NK-92 (cell line): ENCODE data around the gene KCNJ13.
"Not testable (repeated sequence)": the region's sequence is repeated elsewhere in the genome, so short reads cannot be mapped to it uniquely, and the experiment has no call there.

Source experiments
- DNase-seq: peaks from one replicate; lab custom pipeline; 2025; ENCODE audit not compliant: unreplicated experiment; lab: John Stamatoyannopoulos, UW

Gene KCNJ13

DNA sequence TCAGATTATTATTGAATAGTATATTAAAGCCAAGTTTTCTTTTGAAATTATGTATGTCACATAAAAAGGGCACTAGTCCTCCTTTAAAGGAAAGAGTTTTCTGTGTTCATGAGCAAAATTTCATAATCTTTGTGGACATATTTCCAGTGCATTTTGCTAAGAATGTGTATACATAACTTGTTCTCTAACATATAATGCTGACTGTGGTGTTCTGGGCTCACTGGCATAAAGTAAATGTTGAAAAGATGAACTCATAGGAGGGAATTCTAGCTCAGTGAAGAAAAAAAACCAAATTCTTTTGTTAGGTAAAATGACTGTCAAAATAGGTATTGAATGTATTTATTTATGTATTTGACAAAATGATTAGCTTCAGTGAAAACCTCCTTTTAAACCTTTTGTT, 6.2 kb downstream of the KCNJ13 start:
- no peak for DNase-seq

GRCh38 chr2:232767866-232768265, 8.5 kb downstream of the KCNJ13 start:
- DNase-seq, result no peak

DNA sequence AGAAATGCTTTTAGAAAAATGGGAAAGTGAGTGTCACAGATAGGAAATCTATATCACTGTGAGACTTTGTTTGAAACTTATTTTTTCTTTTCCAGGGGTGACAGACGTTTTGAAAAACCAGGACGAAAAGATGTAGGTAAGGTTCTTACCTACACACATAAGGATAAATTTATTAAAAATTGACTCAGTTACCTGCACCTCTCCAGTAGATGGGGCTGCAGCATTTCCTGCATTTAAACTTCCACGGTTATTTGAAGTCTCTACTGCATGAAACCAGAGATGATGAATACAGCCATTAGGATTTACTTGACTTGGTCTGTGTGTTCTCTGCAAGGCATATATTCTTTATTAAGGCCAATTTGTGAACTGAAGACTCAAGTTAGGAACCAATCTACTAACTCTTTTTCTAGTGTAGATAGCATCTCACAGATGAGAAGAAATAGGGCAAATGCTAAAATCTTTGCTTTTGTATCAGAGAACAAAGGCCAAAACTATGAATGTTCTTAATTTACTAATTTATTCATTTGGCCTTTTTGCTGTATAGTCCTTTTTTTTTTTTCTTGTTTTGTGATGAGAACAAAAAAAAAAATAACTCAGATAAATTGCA, 15.0 kb downstream of the KCNJ13 start:
- DNase-seq, result no peak

GRCh38 chr2:232757905-232758304, 18.5 kb downstream of the KCNJ13 start:
- no peak for DNase-seq

- DNase-seq, result no peak
Measured at GRCh38 chr2:232750135-232750671, 26.2 kb downstream of the KCNJ13 start.

- DNase-seq, result no peak
Measured at GRCh38 chr2:232749331-232749730, 27.0 kb downstream of the KCNJ13 start.

GRCh38 chr2:232748038-232748437, 28.3 kb downstream of the KCNJ13 start:
- no peak for DNase-seq

DNA sequence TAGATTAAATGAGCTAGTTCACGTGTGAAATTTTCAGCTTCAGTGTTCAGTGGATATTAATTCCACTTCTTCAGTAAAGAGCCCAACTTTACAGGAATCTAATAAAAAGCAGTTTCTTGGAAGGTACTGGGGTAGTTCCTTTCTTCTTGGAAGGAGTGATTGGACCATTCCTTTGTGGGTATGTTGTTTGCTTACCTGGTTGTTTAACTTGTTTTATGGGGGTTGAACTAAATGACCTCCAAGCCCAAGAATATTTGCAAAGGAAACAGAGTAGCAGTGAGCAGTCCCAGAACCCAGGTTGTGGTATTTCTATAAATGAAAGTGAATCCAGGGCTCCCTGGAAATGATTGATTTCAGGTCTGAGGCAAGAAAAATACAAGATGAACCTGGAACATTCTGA, 31.4 kb downstream of the KCNJ13 start:
- DNase-seq, result no peak

- DNase-seq, result no peak
Measured at GRCh38 chr2:232741972-232742371, 34.4 kb downstream of the KCNJ13 start.

GRCh38 chr2:232741294-232741693, 35.1 kb downstream of the KCNJ13 start:
- no peak for DNase-seq

DNA sequence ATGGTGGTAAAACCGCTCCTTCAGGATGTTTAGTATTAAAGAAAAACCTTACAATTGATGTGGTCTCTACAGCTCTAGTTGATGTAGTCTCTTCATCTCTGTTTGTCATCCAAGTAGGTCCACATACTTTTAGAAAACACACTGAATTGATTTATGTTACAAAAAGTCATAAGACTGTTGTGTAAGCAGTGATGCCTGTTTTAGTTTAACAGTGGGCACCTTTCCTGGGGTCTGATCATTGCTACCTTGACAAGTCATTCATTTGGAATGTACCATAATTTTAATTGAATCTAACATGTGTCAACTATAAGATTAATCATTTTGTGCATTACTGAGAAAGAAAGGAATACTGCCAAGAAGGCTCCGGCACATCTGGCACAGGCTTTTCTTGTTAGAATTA, 44.9 kb downstream of the KCNJ13 start:
- DNase-seq, result no peak

- no peak for DNase-seq
Measured at GRCh38 chr2:232728785-232729184, 47.6 kb downstream of the KCNJ13 start.

DNA sequence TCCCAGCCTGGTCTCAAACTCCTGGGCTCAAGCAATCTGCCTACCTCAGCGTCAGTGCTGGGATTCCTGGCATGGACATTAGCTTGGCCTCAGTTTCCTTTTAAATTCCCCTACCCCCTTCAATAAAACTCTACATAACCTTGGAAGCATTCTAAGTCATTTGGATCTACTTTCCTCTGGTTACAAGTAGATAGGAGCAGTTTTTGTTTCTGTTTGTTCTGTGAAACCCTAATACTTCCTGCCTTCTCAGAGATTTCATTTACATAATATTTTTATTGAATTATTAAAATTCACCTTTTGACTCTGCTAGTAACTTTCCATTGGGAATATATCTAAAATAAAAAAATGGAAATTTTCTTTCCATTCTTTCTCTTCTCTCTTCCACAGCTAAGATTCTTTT, 53.3 kb downstream of the KCNJ13 start:
- DNase-seq, result no peak

- no peak for DNase-seq
Measured at GRCh38 chr2:232721882-232722281, 54.5 kb downstream of the KCNJ13 start.

- DNase-seq, result no peak
Measured at GRCh38 chr2:232721261-232721660, 55.1 kb downstream of the KCNJ13 start.

DNA sequence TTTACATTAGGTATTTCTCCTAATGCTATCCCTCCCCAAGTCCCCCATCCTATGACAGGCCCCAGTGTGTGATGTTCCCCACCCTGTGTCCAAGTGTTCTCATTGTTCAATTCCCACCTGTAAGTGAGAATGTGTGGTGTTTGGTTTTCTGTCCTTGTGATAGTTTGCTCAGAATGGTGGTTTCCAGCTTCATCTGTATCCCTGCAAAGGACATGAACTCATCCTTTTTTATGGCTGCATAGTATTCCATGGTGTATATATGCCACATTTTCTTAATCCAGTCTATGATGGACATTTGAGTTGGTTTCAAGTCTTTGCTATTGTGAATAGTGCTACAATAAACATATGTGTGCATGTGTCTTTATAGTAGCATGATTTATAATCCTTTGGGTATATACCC, 56.3 kb downstream of the KCNJ13 start:
- not testable (repeated sequence) for DNase-seq
